HG03565 (cell line): Measurements from ENCODE around the gene RAMACL.

ENCODE experiments used
- ATAC-seq: cut with Tn5 transposase; IDR thresholded peaks from one replicate; pipeline ENCODE4 v1.9.1; 2021; ENCODE audit warnings: mild to moderate bottlenecking, moderate library complexity; ENCODE audit not compliant: unreplicated experiment

RAMACL gene

DNA sequence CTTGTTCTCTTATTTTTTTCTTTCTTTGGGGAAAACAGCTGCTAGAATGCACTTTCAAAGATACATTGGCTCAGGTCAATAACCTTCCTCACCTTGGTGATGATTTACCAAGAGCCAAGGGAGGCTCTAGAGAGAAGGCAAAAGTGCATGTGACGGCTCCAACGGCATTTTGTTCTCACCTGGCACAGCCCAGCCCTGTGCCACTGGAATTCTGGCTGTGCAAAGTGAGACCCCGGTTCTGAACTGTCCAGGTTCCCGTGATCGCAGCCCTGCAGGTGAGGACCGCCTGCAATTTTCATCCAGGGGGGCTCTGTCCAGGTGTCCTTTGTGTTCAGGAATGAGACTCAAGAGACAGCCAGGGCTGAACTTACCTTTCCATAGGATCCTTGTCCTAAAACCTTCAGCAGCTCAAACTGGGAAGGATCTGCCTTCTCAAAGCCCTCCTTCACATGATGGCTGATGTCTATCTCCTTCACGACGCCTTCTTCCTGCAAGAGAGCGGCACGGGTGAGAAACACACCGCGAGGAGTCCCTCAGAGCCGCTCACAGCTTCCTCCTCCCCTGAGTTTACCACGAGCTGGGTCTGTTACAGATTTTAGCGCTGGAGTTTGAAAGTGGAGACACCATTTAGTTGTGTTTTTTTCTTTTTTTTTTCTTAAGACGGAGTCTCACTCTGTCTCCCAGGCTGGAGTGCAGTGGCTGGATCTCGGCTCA lies 48.0 kb downstream of the RAMACL start:
- ATAC-seq: no peak

DNA sequence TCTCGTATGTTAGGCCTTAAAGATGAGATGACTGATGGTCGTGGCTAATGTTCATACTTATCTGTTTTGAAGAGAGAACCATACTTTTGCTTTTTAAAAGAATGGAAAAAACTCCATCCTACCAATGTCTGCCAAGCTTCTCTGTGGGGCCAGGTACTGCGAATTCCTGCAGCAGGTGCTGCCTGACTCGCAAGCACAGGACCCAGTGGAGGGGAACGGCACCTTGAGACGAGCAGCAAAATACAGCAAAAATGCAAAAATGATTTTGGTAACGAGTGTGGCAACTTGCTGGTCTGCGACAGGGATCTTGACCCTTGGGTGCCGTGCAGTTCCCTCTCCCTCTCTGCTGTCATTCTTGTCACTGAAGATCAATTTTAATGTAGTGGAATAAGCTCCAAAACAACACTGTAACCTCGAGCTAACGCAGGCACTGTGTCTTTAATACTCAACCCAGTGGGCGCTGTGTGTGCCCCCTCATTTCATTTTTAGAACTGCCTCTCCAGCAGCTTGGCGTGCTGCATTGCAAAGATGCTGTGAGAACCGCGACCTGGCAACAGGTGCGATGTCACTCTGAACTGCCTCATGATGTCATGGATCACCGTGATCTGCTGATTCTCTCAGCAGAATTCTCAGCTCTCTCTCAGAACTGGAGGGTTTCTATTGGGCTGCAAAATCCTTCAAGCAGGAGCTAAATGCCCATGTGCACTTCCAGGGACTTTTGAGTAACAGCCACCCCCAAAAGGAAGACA lies 51.6 kb downstream of the RAMACL start:
- ATAC-seq: no peak

DNA sequence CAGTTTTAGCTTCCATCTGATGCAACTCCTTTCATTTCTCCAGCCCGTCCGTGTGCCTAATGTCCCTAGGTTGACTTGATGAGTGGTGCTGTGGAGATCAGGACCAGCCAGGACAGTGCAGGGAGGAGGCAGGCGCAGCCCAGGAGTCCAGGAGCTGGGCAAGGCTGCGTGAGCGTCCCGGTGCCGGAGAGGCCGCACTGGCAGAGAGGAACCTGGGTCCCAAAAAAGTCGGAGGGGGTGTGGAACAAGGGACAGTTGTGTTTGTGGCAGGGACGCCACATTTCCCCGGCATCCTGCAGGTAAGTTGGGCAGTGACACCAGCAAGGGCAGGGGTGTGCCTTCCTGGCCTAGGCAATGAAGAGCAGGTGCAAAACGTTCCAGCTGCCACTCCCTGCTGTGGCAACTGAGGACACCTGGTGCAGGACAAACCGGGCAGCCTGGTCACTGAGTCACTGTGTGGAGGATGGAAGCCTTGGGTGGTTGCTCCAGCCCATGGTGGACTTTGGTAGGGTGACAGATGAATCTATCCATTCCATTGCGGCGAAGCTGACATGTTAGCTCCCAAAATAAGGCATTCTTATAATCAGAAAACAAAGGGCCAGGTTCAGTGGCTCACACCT lies 53.2 kb downstream of the RAMACL start:
- no peak for ATAC-seq
